Osteocyte (in vitro differentiated cells): ENCODE data around the gene DRD4. TPM values are rescaled to one million over a fixed set of nuclear protein-coding genes. Genes with fewer than 3 reads are reported as not detected.
"Not testable (repeated sequence)": the region's sequence is repeated elsewhere in the genome, so short reads cannot be mapped to it uniquely, and the experiment has no call there.

Experiments used
- DNase-seq: peaks from one replicate; pipeline ENCODE4 v3.0.0; 2021; ENCODE audit warnings: mixed read lengths; ENCODE audit not compliant: unreplicated experiment; ENCODE audit errors: extremely low spot score
- H3K27ac Mint-ChIP-seq: one replicate; pipeline ENCODE4 v1.8.0; 2021; ENCODE audit warnings: mild to moderate bottlenecking, mixed read lengths; ENCODE audit not compliant: unreplicated experiment
- H3K27me3 Mint-ChIP-seq: one replicate; pipeline ENCODE4 v1.8.0; 2021; ENCODE audit warnings: mixed read lengths; ENCODE audit not compliant: unreplicated experiment
- H3K36me3 Mint-ChIP-seq: one replicate; pipeline ENCODE4 v1.8.0; 2021; ENCODE audit warnings: mixed read lengths; ENCODE audit not compliant: unreplicated experiment
- H3K4me1 Mint-ChIP-seq: one replicate; pipeline ENCODE4 v1.8.0; 2021; ENCODE audit warnings: mixed read lengths; ENCODE audit not compliant: unreplicated experiment
- H3K4me3 Mint-ChIP-seq: one replicate; pipeline ENCODE4 v1.8.0; 2021; ENCODE audit warnings: mild to moderate bottlenecking, moderate library complexity, mixed read lengths; ENCODE audit not compliant: unreplicated experiment
- H3K9me3 Mint-ChIP-seq: one replicate; pipeline ENCODE4 v1.8.0; 2021; ENCODE audit warnings: mixed read lengths; ENCODE audit not compliant: unreplicated experiment
- CTCF ChIP-seq: fragments of 200-600 bp; sonication (generic); IDR thresholded peaks from 2 replicates; pipeline ENCODE4 v1.5.0; 2021; ENCODE audit warnings: antibody characterized with exemption, mild to moderate bottlenecking, moderate library complexity
- total RNA-seq: library from RNA; stranded (reverse); gene quantifications from 2 replicates; pipeline ENCODE4 v1.2.1, GENCODE V29; 2021

The DRD4 gene
- total RNA-seq, 1 donor from 2014 or later: 1.7 TPM

DNA sequence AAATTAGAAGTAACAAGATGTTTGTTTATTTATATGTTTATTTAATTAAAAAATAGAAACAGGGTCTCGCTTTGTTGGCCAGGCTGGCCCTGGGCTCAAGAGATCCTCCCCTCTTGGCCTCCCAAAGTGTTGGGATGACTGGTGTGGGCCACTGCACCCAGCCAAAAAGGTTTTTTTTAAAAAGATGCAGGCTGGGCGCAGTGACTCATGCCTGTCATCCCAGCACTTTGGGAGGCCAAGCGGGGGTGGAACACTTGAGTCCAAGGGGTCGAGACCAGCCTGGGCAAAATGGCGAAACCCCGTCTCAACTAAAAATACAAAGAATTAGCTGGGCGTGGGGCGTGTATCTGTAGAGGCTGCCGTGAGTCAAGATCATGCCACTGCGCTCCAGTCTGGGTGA is 13.4 kb downstream of the DRD4 start:
- Mint-ChIP-seq H3K4me3 (no peak overlapping the region), H3K4me1 (peaks cover 2% of the 10 kb centered on the region), H3K36me3 (peaks cover 17% of the 10 kb centered on the region), H3K27ac (no peak overlapping the region), H3K9me3 (no peaks in the 10 kb centered on the region), H3K27me3 (no peaks in the 10 kb centered on the region)
- DNase-seq: no peak
- TF ChIP-seq CTCF: no peak

DNA sequence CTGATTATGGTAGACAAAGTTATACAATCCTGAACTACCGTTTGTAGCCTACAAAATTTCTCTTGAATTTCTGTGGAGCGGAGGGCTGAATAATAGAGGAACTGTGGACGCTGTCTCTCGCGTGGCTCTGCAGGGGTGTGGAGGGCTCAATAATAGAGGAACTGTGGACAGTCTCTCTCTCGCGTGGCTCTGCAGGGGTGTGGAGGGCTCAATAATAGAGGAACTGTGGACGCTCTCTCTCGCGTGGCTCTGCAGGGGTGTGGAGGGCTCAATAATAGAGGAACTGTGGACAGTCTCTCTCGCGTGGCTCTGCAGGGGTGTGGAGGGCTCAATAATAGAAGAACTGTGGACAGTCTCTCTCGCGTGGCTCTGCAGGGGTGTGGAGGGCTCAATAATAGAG is 16.1 kb downstream of the DRD4 start:
- not testable (repeated sequence) for H3K4me1 Mint-ChIP-seq, H3K27me3 Mint-ChIP-seq, H3K27ac Mint-ChIP-seq, DNase-seq, H3K4me3 Mint-ChIP-seq, H3K9me3 Mint-ChIP-seq
- peaks cover 19% of the 10 kb centered on the region for H3K36me3 Mint-ChIP-seq

DNA sequence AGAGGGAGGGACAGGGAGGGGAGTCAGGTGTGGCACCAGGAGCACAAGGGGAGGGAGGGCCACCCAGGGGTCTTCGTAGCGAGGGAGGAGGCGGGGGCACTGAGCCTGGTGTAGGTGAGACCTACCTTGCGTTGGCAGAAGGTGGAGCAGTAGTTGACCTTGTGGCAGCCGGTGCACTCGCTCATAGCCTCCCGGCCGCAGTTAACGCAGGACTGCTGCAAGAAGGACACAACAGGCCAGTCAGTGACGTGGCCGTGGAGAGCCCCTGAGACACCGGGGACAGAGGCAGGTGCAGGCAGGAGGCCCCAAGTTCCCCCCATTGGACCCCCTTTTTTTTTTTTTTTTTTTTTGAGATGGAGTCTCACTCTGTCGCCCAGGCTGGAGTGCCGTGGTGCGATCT is 16.8 kb downstream of the DRD4 start:
- Mint-ChIP-seq H3K9me3 (no peaks in the 10 kb centered on the region), H3K4me1 (no peaks in the 10 kb centered on the region), H3K36me3 (peaks cover 20% of the 10 kb centered on the region), H3K27ac (no peak overlapping the region), H3K4me3 (no peak overlapping the region), H3K27me3 (no peaks in the 10 kb centered on the region)
- TF ChIP-seq CTCF: no peak
- no peak for DNase-seq

GRCh38 chr11:654444-654843 is 17.4 kb downstream of the DRD4 start:
- H3K36me3 Mint-ChIP-seq: peaks cover 23% of the 10 kb centered on the region
- not testable (repeated sequence) for H3K4me3 Mint-ChIP-seq, H3K27me3 Mint-ChIP-seq, DNase-seq, H3K27ac Mint-ChIP-seq, H3K9me3 Mint-ChIP-seq, H3K4me1 Mint-ChIP-seq

DNA sequence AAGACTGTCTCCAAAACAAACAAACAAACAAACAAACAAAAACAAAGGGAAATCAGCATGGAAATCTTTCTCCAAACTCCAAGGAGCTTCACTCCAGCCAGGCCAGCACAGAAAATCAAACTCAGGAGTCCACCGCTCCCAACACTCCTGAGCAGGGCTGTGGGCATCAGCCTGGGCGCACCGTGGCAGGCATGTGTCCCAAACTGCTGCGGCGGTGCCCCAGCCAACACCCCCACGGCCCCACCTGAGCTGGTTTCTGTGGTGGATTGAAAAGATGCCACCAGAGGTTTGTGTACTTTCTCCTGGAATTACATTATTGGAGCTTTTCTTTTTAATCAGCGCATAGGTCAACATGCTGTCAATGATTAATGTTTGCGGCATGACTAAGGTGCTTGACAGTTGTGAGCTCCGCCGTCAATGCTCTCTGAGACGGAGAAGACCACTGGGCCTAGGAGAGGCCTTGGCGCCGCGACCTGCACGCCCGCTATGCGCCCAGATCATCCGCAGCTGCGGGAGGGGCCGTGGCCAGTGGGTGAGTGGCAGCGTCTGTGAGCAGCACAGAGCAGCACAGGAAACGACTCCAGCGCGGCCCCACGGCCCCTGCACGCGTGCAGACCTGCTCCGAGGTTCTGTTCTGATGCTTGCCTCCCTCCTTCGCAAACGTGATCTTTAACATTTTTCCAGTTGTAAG is 18.1 kb downstream of the DRD4 start:
- Mint-ChIP-seq H3K9me3 (no peaks in the 10 kb centered on the region), H3K4me1 (no peaks in the 10 kb centered on the region), H3K4me3 (no peak overlapping the region), H3K36me3 (peaks cover 25% of the 10 kb centered on the region), H3K27ac (no peak overlapping the region), H3K27me3 (no peaks in the 10 kb centered on the region)
- DNase-seq: no peak
- no peak for TF ChIP-seq CTCF

- H3K4me3 Mint-ChIP-seq: no peak overlapping the region
- TF ChIP-seq CTCF: no peak
- H3K27ac Mint-ChIP-seq: no peak overlapping the region
- DNase-seq: no peak
- no peaks in the 10 kb centered on the region for H3K9me3 Mint-ChIP-seq
- no peaks in the 10 kb centered on the region for H3K27me3 Mint-ChIP-seq
- peaks cover 22% of the 10 kb centered on the region for H3K36me3 Mint-ChIP-seq
- H3K4me1 Mint-ChIP-seq: no peaks in the 10 kb centered on the region
Observed at GRCh38 chr11:656426-656825, 19.4 kb downstream of the DRD4 start.
